GM12891 (cell line): ENCODE data around the gene ISLR2.

Experiments
- DNase-seq: peaks from one replicate; pipeline ENCODE4 v3.0.0; 2011; ENCODE audit warnings: low spot score; ENCODE audit not compliant: insufficient read length
- FAIRE-seq: peaks from 2 replicates; lab custom pipeline; 2011; peaks lifted over from hg19 to GRCh38; lab: Jason Lieb, UNC
- PAX5 ChIP-seq: IDR thresholded peaks from 2 replicates; pipeline ENCODE4 v1.6.1; 2011; ENCODE audit warnings: low read length, moderate library complexity, mild to moderate bottlenecking; ENCODE audit not compliant: insufficient read depth, severe bottlenecking
- POLR2A ChIP-seq: IDR thresholded peaks from 2 replicates; pipeline ENCODE4 v1.6.1; 2011; ENCODE audit warnings: low read depth, low read length, control low read depth
- POLR2AphosphoS5 ChIP-seq: IDR thresholded peaks from 2 replicates; pipeline ENCODE4 v1.6.1; 2011; ENCODE audit warnings: low read depth, low read length, control low read depth
- POU2F2 ChIP-seq: IDR thresholded peaks from 2 replicates; pipeline ENCODE4 v1.6.1; 2011; ENCODE audit warnings: low read depth, mild to moderate bottlenecking, control low read depth, low read length, moderate library complexity
- SPI1 ChIP-seq: IDR thresholded peaks from 2 replicates; pipeline ENCODE4 v1.6.1; 2011; ENCODE audit warnings: low read depth, low read length, control low read depth
- TAF1 ChIP-seq: IDR thresholded peaks from 2 replicates; pipeline ENCODE4 v1.6.1; 2011; ENCODE audit warnings: low read depth, low read length, control low read depth

The ISLR2 gene

DNA sequence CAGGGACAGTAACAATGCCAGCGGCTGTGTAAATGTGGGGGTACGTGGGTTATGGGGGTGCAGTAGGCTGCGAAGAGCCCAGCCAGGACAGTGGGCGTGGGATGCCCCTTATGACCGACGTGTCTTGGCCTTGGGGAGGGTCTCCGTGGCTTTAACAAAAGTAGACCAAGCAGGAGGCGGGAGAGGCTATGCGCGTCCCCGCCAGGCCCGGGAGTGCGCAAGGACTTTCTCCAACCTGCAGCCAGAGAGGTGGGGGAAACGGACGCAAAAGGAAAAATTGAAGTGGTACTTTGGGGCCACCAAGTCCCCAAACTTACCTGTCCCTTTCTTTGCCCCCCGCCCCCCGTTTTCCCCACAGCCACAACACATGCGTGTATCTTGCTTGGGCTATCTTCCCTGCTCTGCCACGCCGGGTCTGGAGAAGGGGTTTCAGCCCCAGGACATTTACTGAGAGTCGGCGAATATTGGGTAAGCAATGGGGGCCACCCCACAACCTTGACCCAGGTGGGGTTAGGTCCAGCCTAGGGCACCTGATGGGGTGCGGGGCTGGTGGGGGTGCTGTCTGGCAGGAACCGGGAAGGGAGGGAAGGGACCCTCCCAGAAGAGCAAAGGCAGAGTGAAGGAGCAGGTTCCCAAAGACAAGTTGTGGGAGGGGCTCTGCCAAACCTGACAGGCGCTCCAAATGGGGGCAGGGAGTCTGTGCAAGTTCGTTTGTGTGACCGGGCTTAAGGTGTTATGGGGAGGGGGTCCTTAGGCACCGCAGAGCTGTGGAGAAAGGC is 652 bp downstream of the ISLR2 start:
- TF ChIP-seq SPI1 (no peak), POU2F2 (no peak)
- no peak for DNase-seq
- no peak for FAIRE-seq

DNA sequence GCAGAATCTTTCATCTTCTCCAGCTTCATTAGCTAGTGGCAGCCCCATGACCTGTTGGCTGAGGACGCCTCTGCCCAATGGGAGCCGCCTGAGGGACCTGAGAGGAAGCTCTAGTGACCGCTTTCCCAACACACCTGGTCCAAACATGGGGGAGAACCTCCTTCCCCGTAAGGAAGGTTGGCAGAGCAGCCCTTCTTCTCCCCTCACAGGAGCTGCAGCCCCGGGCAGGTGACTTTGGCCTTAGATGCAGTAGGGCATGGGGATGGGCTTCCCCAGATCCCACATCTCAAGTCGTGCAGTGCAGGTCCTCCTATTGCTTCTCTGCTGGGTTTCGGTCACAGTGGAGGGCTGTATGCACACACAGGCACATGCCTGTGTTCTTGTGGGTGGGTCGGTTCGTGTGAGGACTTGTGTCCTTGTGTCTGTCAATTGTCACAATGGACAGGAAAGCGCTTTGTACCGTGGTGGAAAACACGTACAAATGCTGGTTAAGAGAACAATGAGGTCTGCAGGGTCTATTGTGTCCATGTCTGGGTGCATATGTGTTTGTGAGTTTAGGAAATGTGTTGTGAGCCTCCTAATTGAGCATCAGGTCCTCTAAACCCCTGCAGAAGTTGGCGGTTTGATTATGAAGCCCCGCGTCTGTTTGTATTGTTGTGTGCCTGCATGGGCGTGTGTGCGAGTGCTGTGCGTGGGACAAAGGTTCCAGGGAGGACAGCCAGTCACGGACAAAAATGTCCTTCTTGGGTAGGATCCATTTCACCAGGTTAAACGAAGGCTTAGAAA is 1.4 kb downstream of the ISLR2 start:
- no peak for FAIRE-seq
- TF ChIP-seq POLR2AphosphoS5 = no peak
- no peak for DNase-seq

DNA sequence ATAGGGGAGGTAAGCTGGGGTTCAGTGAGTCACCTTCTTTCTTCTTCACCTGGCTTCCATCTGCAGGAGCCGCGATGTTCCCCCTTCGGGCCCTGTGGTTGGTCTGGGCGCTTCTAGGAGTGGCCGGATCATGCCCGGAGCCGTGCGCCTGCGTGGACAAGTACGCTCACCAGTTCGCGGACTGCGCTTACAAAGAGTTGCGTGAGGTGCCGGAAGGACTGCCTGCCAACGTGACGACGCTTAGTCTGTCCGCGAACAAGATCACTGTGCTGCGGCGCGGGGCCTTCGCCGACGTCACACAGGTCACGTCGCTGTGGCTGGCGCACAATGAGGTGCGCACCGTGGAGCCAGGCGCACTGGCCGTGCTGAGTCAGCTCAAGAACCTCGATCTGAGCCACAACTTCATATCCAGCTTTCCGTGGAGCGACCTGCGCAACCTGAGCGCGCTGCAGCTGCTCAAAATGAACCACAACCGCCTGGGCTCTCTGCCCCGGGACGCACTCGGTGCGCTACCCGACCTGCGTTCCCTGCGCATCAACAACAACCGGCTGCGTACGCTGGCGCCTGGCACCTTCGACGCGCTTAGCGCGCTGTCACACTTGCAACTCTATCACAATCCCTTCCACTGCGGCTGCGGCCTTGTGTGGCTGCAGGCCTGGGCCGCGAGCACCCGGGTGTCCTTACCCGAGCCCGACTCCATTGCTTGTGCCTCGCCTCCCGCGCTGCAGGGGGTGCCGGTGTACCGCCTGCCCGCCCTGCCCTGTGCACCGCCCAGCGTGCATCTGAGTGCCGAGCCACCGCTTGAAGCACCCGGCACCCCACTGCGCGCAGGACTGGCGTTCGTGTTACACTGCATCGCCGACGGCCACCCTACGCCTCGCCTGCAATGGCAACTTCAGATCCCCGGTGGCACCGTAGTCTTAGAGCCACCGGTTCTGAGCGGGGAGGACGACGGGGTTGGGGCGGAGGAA is 2.6 kb downstream of the ISLR2 start:
- FAIRE-seq (peak; percentile 75), DNase-seq (no peak)
- TF ChIP-seq TAF1 (no peak), POLR2A (no peak)

DNA sequence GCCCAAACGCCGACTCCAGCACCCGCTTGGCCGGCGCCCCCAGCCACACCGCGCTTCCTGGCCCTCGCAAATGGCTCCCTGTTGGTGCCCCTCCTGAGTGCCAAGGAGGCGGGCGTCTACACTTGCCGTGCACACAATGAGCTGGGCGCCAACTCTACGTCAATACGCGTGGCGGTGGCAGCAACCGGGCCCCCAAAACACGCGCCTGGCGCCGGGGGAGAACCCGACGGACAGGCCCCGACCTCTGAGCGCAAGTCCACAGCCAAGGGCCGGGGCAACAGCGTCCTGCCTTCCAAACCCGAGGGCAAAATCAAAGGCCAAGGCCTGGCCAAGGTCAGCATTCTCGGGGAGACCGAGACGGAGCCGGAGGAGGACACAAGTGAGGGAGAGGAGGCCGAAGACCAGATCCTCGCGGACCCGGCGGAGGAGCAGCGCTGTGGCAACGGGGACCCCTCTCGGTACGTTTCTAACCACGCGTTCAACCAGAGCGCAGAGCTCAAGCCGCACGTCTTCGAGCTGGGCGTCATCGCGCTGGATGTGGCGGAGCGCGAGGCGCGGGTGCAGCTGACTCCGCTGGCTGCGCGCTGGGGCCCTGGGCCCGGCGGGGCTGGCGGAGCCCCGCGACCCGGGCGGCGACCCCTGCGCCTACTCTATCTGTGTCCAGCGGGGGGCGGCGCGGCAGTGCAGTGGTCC is 3.5 kb downstream of the ISLR2 start:
- TF ChIP-seq SPI1 (no peak), POU2F2 (no peak), POLR2A (no peak), PAX5 (no peak), POLR2AphosphoS5 (no peak), TAF1 (no peak)
- no peak for FAIRE-seq
- DNase-seq = no peak

DNA sequence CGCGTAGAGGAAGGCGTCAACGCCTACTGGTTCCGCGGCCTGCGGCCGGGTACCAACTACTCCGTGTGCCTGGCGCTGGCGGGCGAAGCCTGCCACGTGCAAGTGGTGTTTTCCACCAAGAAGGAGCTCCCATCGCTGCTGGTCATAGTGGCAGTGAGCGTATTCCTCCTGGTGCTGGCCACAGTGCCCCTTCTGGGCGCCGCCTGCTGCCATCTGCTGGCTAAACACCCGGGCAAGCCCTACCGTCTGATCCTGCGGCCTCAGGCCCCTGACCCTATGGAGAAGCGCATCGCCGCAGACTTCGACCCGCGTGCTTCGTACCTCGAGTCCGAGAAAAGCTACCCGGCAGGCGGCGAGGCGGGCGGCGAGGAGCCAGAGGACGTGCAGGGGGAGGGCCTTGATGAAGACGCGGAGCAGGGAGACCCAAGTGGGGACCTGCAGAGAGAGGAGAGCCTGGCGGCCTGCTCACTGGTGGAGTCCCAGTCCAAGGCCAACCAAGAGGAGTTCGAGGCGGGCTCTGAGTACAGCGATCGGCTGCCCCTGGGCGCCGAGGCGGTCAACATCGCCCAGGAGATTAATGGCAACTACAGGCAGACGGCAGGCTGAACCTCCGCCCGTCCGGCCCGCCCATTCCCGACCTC is 4.1 kb downstream of the ISLR2 start:
- FAIRE-seq (peak; percentile 16), DNase-seq (no peak)
- TF ChIP-seq SPI1 = no peak
- no peak for TF ChIP-seq POLR2AphosphoS5
- TF ChIP-seq POLR2A = no peak
- TF ChIP-seq PAX5 = no peak
- TF ChIP-seq TAF1 = no peak
- no peak for TF ChIP-seq POU2F2

DNA sequence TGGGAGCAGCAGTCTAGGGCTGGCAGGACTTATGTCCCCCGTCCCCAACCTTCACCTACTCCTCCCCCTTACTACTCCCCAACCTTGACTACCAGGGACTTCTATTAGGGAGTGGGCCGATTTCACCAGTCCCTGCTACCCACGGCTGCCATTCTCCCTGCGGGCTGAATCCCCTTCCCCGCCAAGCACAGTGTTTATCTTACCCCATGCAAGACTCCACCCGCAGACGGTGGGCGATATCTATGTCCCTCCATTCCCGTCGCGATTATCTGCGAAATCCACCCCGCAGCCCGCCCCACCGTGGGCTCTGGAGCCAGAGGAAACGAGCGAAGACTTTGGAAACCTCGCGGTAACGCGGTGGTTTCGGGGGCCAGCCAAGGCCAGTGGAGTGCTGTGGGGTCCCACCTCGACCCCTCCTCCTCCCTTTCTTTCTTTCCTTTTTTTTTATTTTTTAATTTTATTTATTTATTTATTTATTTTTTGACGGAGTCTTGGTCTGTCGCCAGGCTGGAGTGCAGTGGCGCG is 4.7 kb downstream of the ISLR2 start:
- DNase-seq (no peak), FAIRE-seq (no peak)
- no peak for TF ChIP-seq POLR2A
- no peak for TF ChIP-seq SPI1
- no peak for TF ChIP-seq POU2F2
- TF ChIP-seq PAX5 = no peak
- no peak for TF ChIP-seq TAF1
- TF ChIP-seq POLR2AphosphoS5 = no peak

DNA sequence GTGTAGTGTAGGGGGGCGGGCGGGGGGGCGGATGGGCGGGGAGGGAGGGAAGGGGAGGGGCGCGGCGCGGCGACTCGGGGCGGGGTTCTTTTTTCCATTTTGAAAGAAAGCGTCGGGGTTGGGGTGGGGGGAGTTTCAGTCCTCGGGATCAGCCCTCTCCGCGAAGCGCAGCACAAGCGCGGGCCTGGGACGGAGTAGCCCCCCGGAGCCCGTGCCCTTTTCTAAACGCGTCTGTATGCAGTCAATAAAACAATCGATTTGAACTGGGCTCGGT is 6.1 kb downstream of the ISLR2 start:
- TF ChIP-seq SPI1 (no peak), PAX5 (no peak)
- no peak for FAIRE-seq
- DNase-seq = no peak

DNA sequence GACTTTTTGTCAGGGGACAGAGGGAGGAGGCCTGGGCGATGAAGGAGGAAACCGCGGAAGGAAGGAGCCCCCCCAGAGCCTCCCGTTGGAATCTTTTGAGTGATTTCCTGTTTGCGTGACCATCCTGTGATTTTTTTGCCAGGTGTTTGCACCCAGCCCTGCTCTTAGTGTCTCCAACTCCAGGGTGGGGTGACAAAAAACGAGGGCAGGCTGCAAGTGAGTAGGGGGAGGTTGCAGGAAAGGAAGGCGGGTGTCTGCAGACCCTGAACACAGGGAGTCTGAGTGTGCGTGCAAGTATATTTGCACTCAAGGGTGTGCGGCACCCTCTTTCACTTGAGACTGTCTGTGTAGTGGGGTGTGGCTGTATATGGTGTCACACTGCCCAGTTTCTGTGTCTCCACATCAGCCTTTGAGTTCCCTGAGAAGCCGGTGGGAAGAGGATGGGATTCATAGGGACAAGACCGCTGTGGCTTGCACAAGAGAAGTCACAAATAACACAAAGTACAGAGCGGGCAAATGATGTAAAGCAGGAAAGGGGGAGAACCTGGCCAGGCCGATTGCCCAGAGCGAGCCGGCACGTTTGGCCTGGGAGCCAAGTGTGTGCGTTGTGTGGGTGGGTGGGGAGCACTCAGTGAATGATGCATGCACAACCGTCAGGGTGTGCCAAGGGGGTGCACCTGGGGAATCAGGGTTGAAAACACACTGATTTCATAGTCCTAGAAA is 6.6 kb downstream of the ISLR2 start:
- DNase-seq (no peak), FAIRE-seq (peak; percentile 67)
- TF ChIP-seq POU2F2 (no peak), SPI1 (no peak), TAF1 (no peak)

DNA sequence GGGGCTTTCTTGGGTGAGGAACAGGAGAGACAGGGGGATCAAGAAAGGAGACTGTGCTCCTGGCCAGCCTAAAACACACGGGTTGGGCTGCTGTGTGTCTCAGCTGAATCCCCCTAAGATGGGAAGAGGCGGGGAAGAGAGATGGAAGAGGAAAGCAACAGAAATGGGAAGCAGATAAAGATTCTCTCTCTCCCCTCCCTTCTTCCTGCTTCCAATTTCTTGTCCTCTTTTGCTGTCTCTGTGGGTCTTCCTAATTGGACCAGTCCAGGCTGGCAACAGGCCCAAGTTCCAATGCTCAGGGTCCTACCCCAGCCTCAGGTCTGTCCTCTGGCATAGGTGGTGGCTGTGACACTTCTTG is 7.1 kb downstream of the ISLR2 start:
- FAIRE-seq (no peak), DNase-seq (no peak)
- TF ChIP-seq POU2F2 (no peak), PAX5 (no peak), SPI1 (no peak), POLR2A (no peak), TAF1 (no peak), POLR2AphosphoS5 (no peak)
